GM12874 (cell line): ENCODE measurements around the gene DSCAML1.

Experiments used
- TF ChIP-seq, protein P1 (sequence below): IDR thresholded peaks from 2 replicates; pipeline ENCODE4 v1.5.1; 2011; ENCODE audit warnings: low read depth, mild to moderate bottlenecking, control low read depth, low read length, moderate library complexity; ENCODE audit not compliant: insufficient read depth

Gene DSCAML1

DNA sequence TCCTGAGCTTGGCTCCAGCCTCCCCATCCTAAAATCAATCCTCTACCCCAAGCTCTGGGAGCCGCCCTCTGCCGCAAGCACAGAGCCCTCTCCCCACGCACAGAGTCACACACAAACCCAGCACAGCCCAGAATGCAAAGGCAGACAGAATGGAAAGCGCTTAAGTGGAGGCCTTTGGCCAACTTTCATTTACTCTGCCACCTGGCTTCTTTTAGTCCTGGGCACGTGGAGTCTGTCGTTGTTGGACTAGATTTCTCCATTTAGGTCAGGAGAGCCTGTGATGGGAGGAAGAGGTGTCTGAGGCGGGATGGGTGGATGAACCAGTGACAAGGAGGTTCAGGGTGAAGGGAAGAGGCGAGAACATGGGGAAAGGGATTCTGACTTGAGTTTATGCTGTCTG, 191.7 kb downstream of the DSCAML1 start:
- TF ChIP-seq, protein P1, sequence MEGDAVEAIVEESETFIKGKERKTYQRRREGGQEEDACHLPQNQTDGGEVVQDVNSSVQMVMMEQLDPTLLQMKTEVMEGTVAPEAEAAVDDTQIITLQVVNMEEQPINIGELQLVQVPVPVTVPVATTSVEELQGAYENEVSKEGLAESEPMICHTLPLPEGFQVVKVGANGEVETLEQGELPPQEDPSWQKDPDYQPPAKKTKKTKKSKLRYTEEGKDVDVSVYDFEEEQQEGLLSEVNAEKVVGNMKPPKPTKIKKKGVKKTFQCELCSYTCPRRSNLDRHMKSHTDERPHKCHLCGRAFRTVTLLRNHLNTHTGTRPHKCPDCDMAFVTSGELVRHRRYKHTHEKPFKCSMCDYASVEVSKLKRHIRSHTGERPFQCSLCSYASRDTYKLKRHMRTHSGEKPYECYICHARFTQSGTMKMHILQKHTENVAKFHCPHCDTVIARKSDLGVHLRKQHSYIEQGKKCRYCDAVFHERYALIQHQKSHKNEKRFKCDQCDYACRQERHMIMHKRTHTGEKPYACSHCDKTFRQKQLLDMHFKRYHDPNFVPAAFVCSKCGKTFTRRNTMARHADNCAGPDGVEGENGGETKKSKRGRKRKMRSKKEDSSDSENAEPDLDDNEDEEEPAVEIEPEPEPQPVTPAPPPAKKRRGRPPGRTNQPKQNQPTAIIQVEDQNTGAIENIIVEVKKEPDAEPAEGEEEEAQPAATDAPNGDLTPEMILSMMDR = no peak

DNA sequence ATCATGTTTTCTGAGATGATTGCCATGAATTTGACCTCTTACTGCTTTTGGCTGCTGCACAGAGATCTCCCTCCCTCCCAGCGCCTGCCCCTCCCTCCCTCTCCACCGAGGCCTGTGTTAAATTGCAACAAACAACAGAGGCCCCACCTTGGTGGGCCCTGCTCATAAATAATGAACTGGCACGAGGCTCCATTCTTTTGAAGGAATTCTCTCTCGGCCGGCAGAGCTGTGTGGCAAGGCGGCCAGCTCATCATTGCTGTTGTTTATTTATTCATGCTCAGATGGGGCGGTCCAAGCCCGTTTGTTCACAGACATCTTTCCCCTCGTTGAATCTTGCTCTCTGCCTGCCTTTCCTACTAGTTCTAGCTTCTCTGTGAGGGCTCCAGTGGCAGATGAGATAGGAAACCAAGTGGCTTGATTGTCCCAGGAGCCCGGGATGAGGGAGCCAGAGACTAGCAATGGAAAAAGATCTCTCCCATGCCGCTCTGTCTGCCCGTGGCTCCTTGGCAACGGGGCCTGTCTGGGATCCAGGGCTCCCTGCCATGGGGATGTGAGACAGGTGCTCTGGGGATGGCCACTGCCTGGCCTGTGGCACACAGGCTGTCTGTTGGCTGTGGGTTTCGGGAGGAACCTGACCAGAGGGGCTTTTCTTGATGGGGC, 192.6 kb downstream of the DSCAML1 start:
- TF ChIP-seq, protein P1 = no peak

DNA sequence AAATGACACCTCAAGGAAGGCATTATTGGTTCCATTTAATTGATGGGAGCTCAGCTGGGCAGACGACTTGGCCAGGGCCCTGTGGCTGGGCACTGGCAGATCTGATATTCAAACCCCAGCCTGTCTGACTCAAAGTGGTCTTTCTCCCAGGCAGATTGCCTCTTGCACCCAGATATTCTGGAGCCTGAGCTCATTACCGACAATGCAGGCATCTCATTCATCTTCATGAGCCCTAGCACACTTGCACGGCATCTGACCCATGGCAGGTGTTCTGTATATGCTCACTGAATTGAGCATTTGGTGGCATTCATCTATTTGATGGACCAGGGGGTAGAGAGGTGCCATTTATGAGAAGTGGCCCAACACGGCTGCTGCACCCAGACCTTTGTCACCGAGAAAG, 193.1 kb downstream of the DSCAML1 start:
- TF ChIP-seq, protein P1 = no peak

DNA sequence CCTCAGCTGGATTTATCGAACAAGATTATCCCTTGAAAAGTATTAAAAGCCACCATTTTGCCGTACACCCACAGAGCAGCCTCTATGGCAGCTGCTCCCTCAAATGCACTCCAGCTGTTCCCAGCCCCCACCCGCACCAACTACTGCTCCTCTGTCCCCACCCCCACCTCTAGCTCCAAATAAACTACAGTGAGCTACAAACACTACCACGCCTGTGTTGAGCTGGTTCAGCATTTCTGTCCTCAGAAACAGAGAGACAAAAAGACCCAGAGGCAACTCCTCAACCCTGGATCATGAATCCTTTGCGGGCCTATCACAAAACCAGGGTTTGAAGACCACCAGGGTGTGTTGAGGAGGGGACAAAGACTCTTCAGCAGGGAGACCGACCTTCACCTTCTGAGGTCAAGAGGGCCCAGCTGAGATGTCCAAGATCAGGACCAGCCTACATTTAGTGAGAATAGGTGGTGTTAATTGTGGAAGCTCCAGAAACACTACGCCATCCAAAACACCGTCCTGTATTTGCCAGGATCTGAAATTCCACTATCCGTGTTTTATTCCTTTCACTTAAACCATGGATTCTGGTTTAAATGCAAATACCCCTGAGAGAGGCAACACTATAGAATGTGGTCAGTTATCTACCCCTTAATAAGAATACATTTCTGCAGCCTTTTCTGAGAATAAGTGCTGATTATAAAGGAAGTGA, 195.9 kb downstream of the DSCAML1 start:
- TF ChIP-seq, protein P1 = no peak

DNA sequence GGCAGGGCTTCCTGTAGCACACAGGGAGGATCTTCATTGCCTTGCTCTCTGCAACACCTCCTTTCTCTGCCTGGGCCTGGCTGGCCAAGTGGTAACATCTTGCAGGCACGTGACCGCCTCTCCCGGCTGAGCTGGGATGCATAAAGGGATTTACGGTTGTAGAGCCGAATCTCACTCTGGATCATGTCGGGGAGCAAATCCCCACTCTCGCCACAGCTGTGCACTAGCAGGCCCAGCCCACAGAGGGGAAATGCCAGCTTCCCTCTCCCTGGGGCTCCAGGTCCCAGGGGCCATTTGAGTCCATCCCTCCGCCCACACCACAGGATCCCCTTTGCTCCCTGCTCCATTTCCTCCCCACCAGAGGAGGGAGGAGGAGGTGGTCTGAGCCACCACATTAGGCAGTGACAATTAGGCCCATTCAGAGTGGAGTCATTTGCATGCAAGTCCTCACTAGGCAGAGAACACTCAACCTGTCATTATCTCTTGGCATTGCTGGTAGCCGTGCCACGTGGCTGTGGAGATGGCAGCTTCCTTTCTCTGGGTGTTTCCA, 196.7 kb downstream of the DSCAML1 start:
- TF ChIP-seq, protein P1 = no peak

DNA sequence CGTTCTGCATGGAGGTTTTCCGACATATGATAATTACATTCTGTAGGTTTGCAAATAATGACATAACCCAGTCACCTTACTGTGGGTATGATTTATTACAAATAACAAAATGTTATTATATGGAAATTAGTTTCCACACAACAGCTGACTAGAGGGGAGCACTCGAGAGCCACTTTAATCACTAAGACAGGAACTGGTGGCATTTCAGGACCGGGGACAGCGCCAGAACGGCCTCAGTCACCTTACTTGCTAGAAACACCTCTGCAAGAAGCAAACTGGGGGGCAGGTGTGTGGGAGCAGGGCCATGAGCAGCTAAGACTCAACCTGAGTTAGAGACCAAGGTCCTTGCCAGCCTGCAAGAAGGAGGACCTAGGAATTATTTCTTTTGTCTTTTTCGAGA, 199.9 kb downstream of the DSCAML1 start:
- TF ChIP-seq, protein P1 = no peak

DNA sequence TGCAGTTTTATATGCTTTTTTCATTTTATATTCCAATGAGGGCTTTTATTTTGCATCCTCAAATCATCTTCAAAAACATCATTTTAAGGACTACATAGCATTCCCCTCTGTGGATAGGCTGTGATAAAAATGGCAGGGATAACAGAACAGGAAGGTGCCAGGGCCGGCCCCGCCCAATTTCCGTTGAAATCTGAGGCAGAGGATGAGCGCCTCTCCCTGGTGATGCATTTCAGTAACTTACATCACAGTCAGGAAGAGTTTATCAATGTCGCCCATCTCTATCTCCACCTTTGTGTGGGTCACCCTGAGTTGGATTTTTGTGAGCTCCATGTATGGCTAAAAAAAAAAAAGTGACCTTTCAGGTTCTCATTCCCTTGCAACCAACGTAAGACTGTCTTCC, 201.6 kb downstream of the DSCAML1 start:
- TF ChIP-seq, protein P1 = no peak
